Transverse colon (tissue), 4 donors: ENCODE data around the gene SHROOM3. TPM values are rescaled to one million over a fixed set of nuclear protein-coding genes. Genes with fewer than 3 reads are reported as not detected.
A peak's percentile ranks its signal among the peaks of the same experiment; 100 is the strongest.
"Not testable (repeated sequence)": the region's sequence is repeated elsewhere in the genome, so short reads cannot be mapped to it uniquely, and the experiment has no call there.

ENCODE experiments used
- DNase-seq: peaks from one replicate; pipeline ENCODE4 v3.0.0-alpha.2; 2019
- H3K27ac ChIP-seq, 4 donors: fragments of 200-600 bp; sonication (generic); 2 replicates each; pipeline ENCODE4 v1.5.1; 2016 to 2018; ENCODE audit warnings: inconsistent platforms in 4 of 4
- H3K27me3 ChIP-seq: fragments of 200-600 bp; sonication (generic); 2 replicates; pipeline ENCODE4 v1.5.1; 2017; ENCODE audit warnings: inconsistent platforms
- H3K36me3 ChIP-seq, 4 donors: fragments of 200-600 bp; sonication (generic); 2 replicates each; pipeline ENCODE4 v1.5.1; 2017 to 2019; ENCODE audit warnings: inconsistent platforms in 4 of 4
- H3K4me1 ChIP-seq, 4 donors: fragments of 200-600 bp; sonication (generic); 2 replicates each; pipeline ENCODE4 v1.5.1; 2017 to 2020; ENCODE audit warnings: inconsistent platforms in 4 of 4
- H3K4me3 ChIP-seq, 4 donors: fragments of 200-600 bp; sonication (generic); 1 replicate in 1 of 4; 2 replicates in 3 of 4; pipeline versions ENCODE4 v1.5.1 to v1.6.1; 2017 to 2019; ENCODE audit warnings: inconsistent platforms in 4 of 4
- H3K9me3 ChIP-seq, 2 donors: fragments of 200-600 bp; sonication (generic); 2 replicates each; pipeline ENCODE4 v1.5.1; 2017 to 2019; ENCODE audit warnings: inconsistent platforms in 2 of 2
- CTCF ChIP-seq, 5 experiments: fragments of 200-600 bp in 3 of 5; fragments of 450-650 bp in 2 of 5; sonication (generic) in 3 of 5; IDR thresholded peaks; 1 replicate in 2 of 5; 2 replicates in 3 of 5; pipeline ENCODE4 v1.5.1; 2016 to 2017; ENCODE audit warnings: antibody characterized with exemption in 5 of 5, inconsistent platforms in 3 of 5, mild to moderate bottlenecking in 2 of 5, moderate library complexity in 1 of 5
- EP300 ChIP-seq: sonication (generic); formaldehyde crosslinking; IDR thresholded peaks from one replicate; pipeline ENCODE4 v1.6.1; 2017; ENCODE audit warnings: antibody characterized with exemption, low read depth
- POLR2A ChIP-seq: fragments of 450-650 bp; IDR thresholded peaks from one replicate; pipeline ENCODE4 v1.6.1; 2016; ENCODE audit warnings: antibody characterized with exemption, mild to moderate bottlenecking, moderate library complexity
- POLR2AphosphoS5 ChIP-seq, 3 donors: sonication (generic); formaldehyde crosslinking; IDR thresholded peaks; one replicate each; pipeline ENCODE4 v1.6.1; 2016; ENCODE audit warnings: antibody characterized with exemption in 3 of 3
- WGBS, 2 donors: methylation state at CpG; one replicate each; pipeline ENCODE4 v1.1.5; 2018; ENCODE audit warnings: low coverage in 1 of 2; 5-methylcytosine and 5-hydroxymethylcytosine counted together
- in situ Hi-C, 4 donors: fragments of 200-750 bp; cut with MboI; loops; one replicate each; pipeline versions ENCODE4 v1.15.0 to v1.15.1; 2017; ENCODE audit warnings: low sequenced_read_pairs in 3 of 4, low pct_ligation_motif_present in 1 of 4, low pct_unique_long_range_greater_than_20kb in 1 of 4
- intact Hi-C: fragments of 100-400 bp; cut with DNase I; formaldehyde crosslinking; loops from one replicate; pipeline ENCODE4 v1.15.1; 2023; ENCODE audit warnings: low total_unique reads
- total RNA-seq, 4 donors: library from RNA; depleted of rRNA; stranded (reverse); fragments of >200 nt; gene quantifications; one replicate each; pipeline ENCODE4 v1.1.0, GENCODE V29; 2016

SHROOM3 gene
- total RNA-seq, 4 donors from 2014 or later = 182 to 456 (median 437) TPM

- Histone ChIP-seq H3K27ac (no peak overlapping the region), H3K36me3 (no peaks in the 10 kb centered on the region), H3K4me1 (peaks cover 0 to 13% (median 4%) of the 10 kb centered on the region in 4 donors), H3K27me3 (no peaks in the 10 kb centered on the region), H3K4me3 (peak overlapping the region in 3 of 4 donors; percentile 41 to 60 (median 50)), H3K9me3 (no peaks in the 10 kb centered on the region)
- no peak for DNase-seq
- TF ChIP-seq EP300 (no peak), POLR2AphosphoS5 (IDR thresholded peaks at IDR 0.05) (no peak), POLR2A (no peak), CTCF (IDR thresholded peaks at IDR 0.05) (no peak)
- intact Hi-C loops (no loop called here), in situ Hi-C loops (no loop called here)
- 68 to 74% methylated on average over 12 to 18 of the region's 18 CpGs for WGBS, 2 donors
Observed at GRCh38 chr4:76420188-76420761, 14.8 kb upstream of the SHROOM3 start.

GRCh38 chr4:76420762-76421581 lies 14.1 kb upstream of the SHROOM3 start, which contains the start of gene CCDC158:
TSS of gene CCDC158 (minus strand) at chr4:76421141. CDS start at chr4:76403207, 17,934 bp downstream.
- Histone ChIP-seq H3K27ac (peak within 1 kb of the TSS in 1 of 4 donors; percentile 1), H3K9me3 (no peaks in the 10 kb centered on the region), H3K4me1 (peaks cover 0 to 13% (median 4%) of the 10 kb centered on the region in 4 donors), H3K27me3 (no peaks in the 10 kb centered on the region), H3K4me3 (peak within 1 kb of the TSS; percentile 37 to 60 (median 46)), H3K36me3 (no peaks in the 10 kb centered on the region)
- no peak for DNase-seq
- TF ChIP-seq POLR2AphosphoS5 (IDR thresholded peaks at IDR 0.05) (no peak), POLR2A (no peak), CTCF (IDR thresholded peaks at IDR 0.05) (no peak), EP300 (no peak)
- intact Hi-C loops (no loop called here), in situ Hi-C loops (no loop called here)
- 18% methylated on average over 47 of the region's 79 CpGs; no CpG with 5 or more reads in 1 of the 2 donors for WGBS, 2 donors

GRCh38 chr4:76423159-76423558 lies 11.9 kb upstream of the SHROOM3 start:
- in situ Hi-C loops, H3K36me3 ChIP-seq, H3K27me3 ChIP-seq, intact Hi-C loops, H3K4me3 ChIP-seq, DNase-seq, H3K27ac ChIP-seq, H3K9me3 ChIP-seq: not testable (repeated sequence)
- peaks cover 0 to 13% (median 4%) of the 10 kb centered on the region in 4 donors for H3K4me1 ChIP-seq
- WGBS, 2 donors = 95% methylated on average over 21 of the region's 27 CpGs; no CpG with 5 or more reads in 1 of the 2 donors

- whole genome bisulfite sequencing, 2 donors = 63% methylated on average over 2 of the region's 2 CpGs; no CpG with 5 or more reads in 1 of the 2 donors
- Histone ChIP-seq H3K27me3 (no peaks in the 10 kb centered on the region), H3K9me3 (no peaks in the 10 kb centered on the region), H3K27ac (no peak overlapping the region), H3K4me3 (no peak overlapping the region), H3K4me1 (peaks cover 0 to 7% (median 2%) of the 10 kb centered on the region in 4 donors), H3K36me3 (no peaks in the 10 kb centered on the region)
- in situ Hi-C loops = no loop called here
- TF ChIP-seq POLR2AphosphoS5 (IDR thresholded peaks at IDR 0.05) = no peak
- TF ChIP-seq EP300 = no peak
- TF ChIP-seq POLR2A = no peak
- no peak for TF ChIP-seq CTCF (IDR thresholded peaks at IDR 0.05)
- no peak for DNase-seq
- intact Hi-C loops = no loop called here
Observed at GRCh38 chr4:76426272-76426671, 8.8 kb upstream of the SHROOM3 start.
